CD14-positive monocyte (primary cell): Measurements from ENCODE around the gene TTC21A. TPM values are rescaled to one million over a fixed set of nuclear protein-coding genes. Genes with fewer than 3 reads are reported as not detected.
A peak's percentile ranks its signal among the peaks of the same experiment; 100 is the strongest.

Source experiments
- DNase-seq, 3 donors: peaks; one replicate each; pipeline ENCODE4 v3.0.0-alpha.2; 2011 to 2022
- H2AFZ ChIP-seq: 2 replicates; pipeline ENCODE4 v1.6.0; 2012; ENCODE audit warnings: mild to moderate bottlenecking, low read depth, low read length, inconsistent platforms; ENCODE audit not compliant: insufficient read depth, poor library complexity, severe bottlenecking
- H3K27ac ChIP-seq, 2 donors: 1 replicate in 1 of 2; 2 replicates in 1 of 2; pipeline ENCODE4 v1.5.1; 2012 to 2013; ENCODE audit warnings: low read length in 2 of 2, control low read depth in 1 of 2, inconsistent platforms in 1 of 2, low read depth in 1 of 2, mild to moderate bottlenecking in 1 of 2
- H3K27me3 ChIP-seq, 2 donors: one replicate each; pipeline versions ENCODE4 v1.6.0 to v1.6.1; 2011 to 2013; ENCODE audit warnings: low read length in 2 of 2; ENCODE audit not compliant: control insufficient read depth in 2 of 2, insufficient read depth in 2 of 2
- H3K36me3 ChIP-seq, 2 donors: replicated peaks in 1 of 2; 1 replicate in 1 of 2; 2 replicates in 1 of 2; pipeline versions ENCODE4 v1.5.1 to v1.6.1; 2012 to 2013; ENCODE audit warnings: low read length in 2 of 2, control low read depth in 1 of 2, inconsistent platforms in 1 of 2, mild to moderate bottlenecking in 1 of 2; ENCODE audit not compliant: insufficient read depth in 2 of 2, control insufficient read depth in 1 of 2
- H3K4me1 ChIP-seq, 2 donors: 1 replicate in 1 of 2; 2 replicates in 1 of 2; pipeline versions ENCODE4 v1.5.1 to v1.6.1; 2012 to 2013; ENCODE audit warnings: low read length in 2 of 2, control low read depth in 1 of 2, inconsistent platforms in 1 of 2, mild to moderate bottlenecking in 1 of 2, moderate library complexity in 1 of 2; ENCODE audit not compliant: insufficient read depth in 2 of 2, control insufficient read depth in 1 of 2
- H3K4me2 ChIP-seq: replicated peaks from 2 replicates; pipeline ENCODE3; 2012; ENCODE audit warnings: low read length, moderate library complexity, mild to moderate bottlenecking; ENCODE audit not compliant: poor library complexity, severe bottlenecking; ENCODE audit errors: extremely low read depth
- H3K4me3 ChIP-seq, 3 experiments: fragments of 200-600 bp in 1 of 3; sonication (generic) in 1 of 3; replicated peaks in 1 of 3; 1 replicate in 2 of 3; 2 replicates in 1 of 3; pipeline ENCODE4 v1.5.1; 2011 to 2013; ENCODE audit warnings: low read length in 3 of 3, mild to moderate bottlenecking in 3 of 3, control low read depth in 2 of 3, low read depth in 2 of 3, inconsistent platforms in 1 of 3, moderate library complexity in 1 of 3
- H3K79me2 ChIP-seq: 2 replicates; pipeline ENCODE4 v1.6.0; 2012; ENCODE audit warnings: mild to moderate bottlenecking, control low read depth, inconsistent platforms, low read length, moderate library complexity; ENCODE audit not compliant: insufficient read depth
- H3K9ac ChIP-seq: 2 replicates; pipeline ENCODE4 v1.6.0; 2017; ENCODE audit warnings: low read length, mild to moderate bottlenecking; ENCODE audit not compliant: insufficient read depth, poor library complexity, severe bottlenecking
- H3K9me3 ChIP-seq, 2 donors: replicated peaks in 1 of 2; 1 replicate in 1 of 2; 2 replicates in 1 of 2; pipeline versions ENCODE4 v1.5.1 to v1.6.1; 2012 to 2013; ENCODE audit warnings: low read length in 2 of 2, control low read depth in 1 of 2; ENCODE audit not compliant: control insufficient read depth in 1 of 2, insufficient read depth in 1 of 2
- H4K20me1 ChIP-seq: 2 replicates; pipeline ENCODE4 v1.6.0; 2012; ENCODE audit warnings: mild to moderate bottlenecking, low read length, control low read depth, moderate library complexity; ENCODE audit not compliant: insufficient read depth
- H3K27ac Mint-ChIP-seq, 7 donors: one replicate each; pipeline ENCODE4 v1.8.0; 2020; ENCODE audit warnings: mild to moderate bottlenecking in 7 of 7, mixed read lengths in 7 of 7, moderate library complexity in 6 of 7, inconsistent platforms in 2 of 7
- H3K27me3 Mint-ChIP-seq, 3 donors: one replicate each; pipeline ENCODE4 v1.8.0; 2021 to 2022; ENCODE audit warnings: low read depth in 3 of 3, mild to moderate bottlenecking in 3 of 3, mixed read lengths in 3 of 3, moderate library complexity in 3 of 3, inconsistent platforms in 1 of 3
- H3K36me3 Mint-ChIP-seq, 2 donors: one replicate each; pipeline ENCODE4 v1.8.0; 2020; ENCODE audit warnings: mixed read lengths in 2 of 2, inconsistent platforms in 1 of 2, mild to moderate bottlenecking in 1 of 2
- H3K4me1 Mint-ChIP-seq: one replicate; pipeline ENCODE4 v1.8.0; 2020; ENCODE audit warnings: mild to moderate bottlenecking, mixed read lengths
- H3K4me3 Mint-ChIP-seq, 2 donors: one replicate each; pipeline ENCODE4 v1.8.0; 2020; ENCODE audit warnings: mild to moderate bottlenecking in 2 of 2, mixed read lengths in 2 of 2, moderate library complexity in 1 of 2
- H3K9me3 Mint-ChIP-seq, 7 donors: one replicate each; pipeline ENCODE4 v1.8.0; 2020 to 2022; ENCODE audit warnings: mixed read lengths in 7 of 7, mild to moderate bottlenecking in 6 of 7, moderate library complexity in 6 of 7, inconsistent platforms in 2 of 7
- CTCF ChIP-seq: fragments of 200-600 bp; IDR thresholded peaks from one replicate; pipeline ENCODE4 v1.8.0; 2022; ENCODE audit warnings: antibody characterized with exemption, mild to moderate bottlenecking
- WGBS: methylation state at CpG from one replicate; pipeline ENCODE4 v1.1.5; 2013; ENCODE audit warnings: missing lambda C conversion rate; ENCODE audit not compliant: insufficient coverage; 5-methylcytosine and 5-hydroxymethylcytosine counted together
- intact Hi-C, 2 donors: fragments of 100-400 bp; cut with micrococcal nuclease; formaldehyde crosslinking; loops; one replicate each; pipeline versions ENCODE4 v1.15.0 to v1.15.1; 2023
- polyA plus RNA-seq, 3 donors: library from polyadenylated mRNA; depleted of rRNA in 1 of 3; unstranded in 2 of 3; stranded (reverse) in 1 of 3; fragments of 300-500 nt in 2 of 3; fragments of >200 nt in 1 of 3; fragmentation: Illumina TruSeq in 2 of 3; gene quantifications; 1 replicate in 2 of 3; 2 replicates in 1 of 3; pipeline ENCODE4 v1.2.3, GENCODE V29; 2012 to 2021

Gene TTC21A
- polyA plus RNA-seq, 3 donors = 0.67 to 12.9 (median 2.2) TPM

GRCh38 chr3:39146083-39146501 is 38.6 kb downstream of the TTC21A start:
- H3K36me3 Mint-ChIP-seq = peaks cover 84 to 95% of the 10 kb centered on the region in 2 donors
- intact Hi-C loops = loop anchor here in 1 of 2 donors (2.0 to 5.0 kb wide), 2 partner anchors 36 to 39 kb away; partner anchors contain the start of genes GORASP1 and TTC21A
- Histone ChIP-seq H4K20me1 (peaks cover 100% of the 10 kb centered on the region), H3K4me3 (peak overlapping the region in 1 of 3 experiments; percentile 83), H3K4me2 (peak overlapping the region; percentile 98), H3K27me3 (no peaks in the 10 kb centered on the region), H3K4me1 (peaks cover 73 to 83% of the 10 kb centered on the region in 2 donors), H3K9ac (peak overlapping the region; percentile 68), H2AFZ (no peak overlapping the region), H3K27ac (peak overlapping the region; percentile 93 to 97), H3K79me2 (peaks cover 56% of the 10 kb centered on the region), H3K36me3 (peaks cover 42 to 60% of the 10 kb centered on the region in 2 donors), H3K9me3 (no peaks in the 10 kb centered on the region)
- peaks cover 0 to 3% (median 0%) of the 10 kb centered on the region in 7 donors for H3K9me3 Mint-ChIP-seq
- H3K27me3 Mint-ChIP-seq = peaks cover 0 to 3% (median 0%) of the 10 kb centered on the region in 3 donors
- H3K4me3 Mint-ChIP-seq = peak overlapping the region; percentile 98 to 100
- peak overlapping the region; percentile 94 to 99 (median 96) for H3K27ac Mint-ChIP-seq
- H3K4me1 Mint-ChIP-seq = peaks cover 78% of the 10 kb centered on the region
- peak; percentile 61 for TF ChIP-seq CTCF
- DNase-seq = peak; percentile 77 to 89 (median 84)
- 3% methylated on average over 8 of the region's 11 CpGs for WGBS

GRCh38 chr3:39146611-39147591 is 39.4 kb downstream of the TTC21A start:
- Mint-ChIP-seq H3K4me1 (peaks cover 76% of the 10 kb centered on the region), H3K27ac (peak overlapping the region; percentile 94 to 99 (median 96)), H3K27me3 (peaks cover 0 to 3% (median 0%) of the 10 kb centered on the region in 3 donors), H3K36me3 (peaks cover 87 to 92% of the 10 kb centered on the region in 2 donors), H3K9me3 (peaks cover 0 to 3% (median 0%) of the 10 kb centered on the region in 7 donors), H3K4me3 (peak overlapping the region; percentile 98 to 100)
- WGBS = 5% methylated on average over 8 of the region's 15 CpGs
- peak; percentile 94 to 97 (median 95) for DNase-seq
- Histone ChIP-seq H3K4me2 (peak overlapping the region; percentile 98), H3K9me3 (no peaks in the 10 kb centered on the region), H3K36me3 (peaks cover 42 to 54% of the 10 kb centered on the region in 2 donors), H3K9ac (peak overlapping the region; percentile 68), H3K27me3 (no peaks in the 10 kb centered on the region), H4K20me1 (peaks cover 100% of the 10 kb centered on the region), H3K4me1 (peaks cover 73 to 83% of the 10 kb centered on the region in 2 donors), H2AFZ (no peak overlapping the region), H3K27ac (peak overlapping the region; percentile 93 to 97), H3K4me3 (peak overlapping the region; percentile 4 to 83 (median 20)), H3K79me2 (peaks cover 64% of the 10 kb centered on the region)
- no peak for TF ChIP-seq CTCF
- intact Hi-C loops = loop anchor here in 1 of 2 donors (2.0 to 5.0 kb wide), 2 partner anchors 35 to 40 kb away; partner anchors contain the start of genes GORASP1 and TTC21A
